ENCODE data around the gene LSS. TPM values are rescaled to one million over a fixed set of nuclear protein-coding genes. Genes with fewer than 3 reads are reported as not detected.

Gene LSS
- total and polyA plus RNA-seq, 2 of the 4 experiments (the other 2 are of a cell fraction): 43.4 to 58.1 TPM

GRCh38 chr21:46144464-46145070, 84.0 kb downstream of the LSS start:
- Histone ChIP-seq H2AK5ac (ENCODE audit: low read depth, low read length) (peak overlapping the region; percentile 95; the same call in 1 of the 2 replicates), H3K9me1 (ENCODE audit: insufficient read depth, low read length) (no peaks in the 10 kb centered on the region), H3K23ac (ENCODE audit: low read depth, low read length) (no peak overlapping the region), H4K20me1 (ENCODE audit: insufficient read depth, low read length) (no peaks in the 10 kb centered on the region), H2BK20ac (ENCODE audit: low read depth, low read length) (no peak overlapping the region), H2BK120ac (ENCODE audit: low read depth, low read length) (no peak overlapping the region), H3K4me1 (ENCODE audit: control insufficient read depth, insufficient read depth, low read length) (0 out of 2 replicates have a peak, but pooled peaks cover 2% of the 10 kb centered on the region), H3K4me3 (ENCODE audit: insufficient read depth, low read depth, low read length) (no peak overlapping the region), H3K4me2 (ENCODE audit: low read depth, low read length) (no peak overlapping the region), H4K5ac (ENCODE audit: low read depth, low read length) (no peak overlapping the region), H3K18ac (ENCODE audit: low read depth, low read length) (no peak overlapping the region), H2BK5ac (ENCODE audit: low read depth, low read length, poor library complexity, severe bottlenecking) (peak overlapping the region; percentile 1), H3K79me1 (ENCODE audit: low read depth in 1 of 2, low read length in 2 of 2) (no peaks in the 10 kb centered on the region), H3K36me3 (ENCODE audit: control insufficient read depth, insufficient read depth, low read length) (no peaks in the 10 kb centered on the region), H3K14ac (replicated peaks; ENCODE audit: low read depth, low read length) (no peak overlapping the region), H4K8ac (ENCODE audit: low read depth in 2 of 2, low read length in 2 of 2) (no peak overlapping the region), H2AK9ac (replicated peaks; ENCODE audit: low read depth, low read length, poor library complexity) (peak overlapping the region; percentile 89), H3K27me3 (ENCODE audit: control insufficient read depth, insufficient read depth, low read length) (no peaks in the 10 kb centered on the region), H3K4ac (ENCODE audit: low read depth, low read length) (peak overlapping the region; percentile 46; the same call in 1 of the 2 replicates), H3K27ac (ENCODE audit: insufficient read depth, low read length) (no peak overlapping the region), H4K91ac (ENCODE audit: insufficient read depth, low read depth, low read length) (no peak overlapping the region), H3K9ac (ENCODE audit: low read depth, low read length) (no peak overlapping the region), H2BK15ac (ENCODE audit: low read depth, low read length) (peak overlapping the region; percentile 92; the same call in 1 of the 3 replicates), H3K9me3 (ENCODE audit: control insufficient read depth, insufficient read depth, low read length) (no peaks in the 10 kb centered on the region), H2AFZ (replicated peaks; ENCODE audit: low read length, poor library complexity) (peak overlapping the region; percentile 65), H3K56ac (ENCODE audit: extremely low read depth, insufficient read depth, low read length) (no peak overlapping the region; the same call in 1 of the 2 replicates)
- POLR2A ChIA-PET (ENCODE audit: unreplicated experiment): no interaction called here
- in situ Hi-C loops (cut with MboI; ENCODE audit: low sequenced_read_pairs) (no loop called here), dilution Hi-C loops (cut with HindIII; ENCODE audit: low sequenced_read_pairs, unreplicated experiment) (no loop called here), intact Hi-C loops (cut with micrococcal nuclease) (no loop called here)
- ATAC-seq (ENCODE audit: low read depth): no peak
- no TSS peak for BruUV-seq (replicated peaks)
- DNase-seq: no peak
- CTCF ChIA-PET: interaction anchor here (0.8 to 1.4 kb wide), 2 partner anchors 9 to 86 kb away, joined by 3 to 13 read pairs; no protein-coding TSS in a partner anchor
- 0% methylated on average over 1 of the region's 4 CpGs; no CpG with 5 or more reads in 1 of the 2 experiments for WGBS, 2 experiments (ENCODE audit: extremely low coverage in 2 of 2, insufficient read length in 1 of 2)
- no peak for TF ChIP-seq RFX5 (IDR thresholded peaks at IDR 0.05; ENCODE audit: low read depth, low read length)
- no peak for TF ChIP-seq SMC3 (IDR thresholded peaks at IDR 0.05; ENCODE audit: low read depth, low read length)
- TF ChIP-seq CEBPB (IDR thresholded peaks at IDR 0.05; ENCODE audit: low read depth, low read length): no peak
- no peak for TF ChIP-seq USF2 (IDR thresholded peaks at IDR 0.05; ENCODE audit: low read depth, low read length)
- no peak for TF ChIP-seq MXI1 (IDR thresholded peaks at IDR 0.05; ENCODE audit: borderline replicate concordance, low read depth, low read length)
- no peak for TF ChIP-seq ELK1 (IDR thresholded peaks at IDR 0.05; ENCODE audit: borderline replicate concordance, low read depth, low read length)
- no peak for TF ChIP-seq MAFK (IDR thresholded peaks at IDR 0.05; ENCODE audit: low read depth, low read length)
- no peak for TF ChIP-seq NFE2L2 (IDR thresholded peaks at IDR 0.05; ENCODE audit: low read depth, low read length)
- no peak for TF ChIP-seq FOS (IDR thresholded peaks at IDR 0.05; ENCODE audit: low read depth, low read length)
- no peak for TF ChIP-seq POLR2A (IDR thresholded peaks at IDR 0.05; ENCODE audit: low read depth, low read length)
